Measurements from ENCODE around the gene ACSL6.

Gene ACSL6

DNA sequence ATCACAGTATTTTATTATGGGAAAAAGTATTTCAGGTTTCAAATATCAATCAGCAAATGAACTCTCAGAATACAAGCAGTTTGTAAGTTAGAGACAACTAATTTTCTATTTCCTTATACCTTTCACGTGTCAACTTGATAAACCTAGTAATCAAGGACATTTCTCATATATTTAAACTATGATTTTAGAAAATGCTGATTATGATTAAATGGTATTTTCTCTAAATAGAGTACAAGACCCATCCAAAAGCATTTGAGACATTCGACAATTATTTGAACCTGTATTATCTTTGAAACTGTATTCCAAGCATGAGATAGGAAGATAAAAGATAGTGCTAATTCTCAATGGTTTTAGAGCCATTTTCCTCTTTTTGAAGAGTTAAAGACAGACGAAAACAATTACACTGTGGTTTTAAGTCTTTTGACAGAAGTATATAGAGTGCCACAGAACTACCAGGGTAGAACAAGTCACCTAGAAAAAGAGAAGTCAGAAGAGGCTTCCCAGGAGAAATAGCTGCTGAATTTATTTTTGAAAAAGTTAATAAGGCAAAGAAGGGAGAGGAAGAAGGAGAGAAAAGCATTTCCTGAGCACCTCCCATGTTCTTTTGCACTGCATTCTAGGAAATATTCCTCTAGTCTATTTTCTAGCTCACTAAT lies 71.6 kb downstream of the ACSL6 start:
- Histone ChIP-seq H3K18ac (ENCODE audit: low read depth in 1 of 2, low read length in 2 of 2) (no peak overlapping the region), H3K4ac (ENCODE audit: low read depth in 1 of 2, low read length in 2 of 2) (no peak overlapping the region), H3K23ac (ENCODE audit: low read length in 2 of 2) (no peak overlapping the region), H2AK5ac (ENCODE audit: low read length, severe bottlenecking) (no peak overlapping the region), H4K8ac (ENCODE audit: low read length) (no peak overlapping the region), H3K36me3 (ENCODE audit: control insufficient read depth in 1 of 2, insufficient read depth in 2 of 2, low read depth in 1 of 2, low read length in 2 of 2) (no peaks in the 10 kb centered on the region), H3K27ac (ENCODE audit: low read length, poor library complexity, severe bottlenecking) (no peak overlapping the region), H4K91ac (ENCODE audit: low read length) (no peak overlapping the region), H2AFZ (ENCODE audit: low read depth, low read length) (no peak overlapping the region), H2BK120ac (ENCODE audit: low read depth, low read length) (no peak overlapping the region), H3K4me3 (ENCODE audit: insufficient read depth in 1 of 2, low read depth in 1 of 2, low read length in 2 of 2) (no peak overlapping the region), H2BK5ac (ENCODE audit: low read depth, low read length, poor library complexity, severe bottlenecking) (no peak overlapping the region), H3K14ac (ENCODE audit: low read length in 2 of 2) (no peak overlapping the region), H2BK15ac (ENCODE audit: low read depth, poor library complexity, severe bottlenecking) (no peak overlapping the region), H3K9me3 (ENCODE audit: control insufficient read depth, low read length) (no peaks in the 10 kb centered on the region), H2BK12ac (ENCODE audit: low read length in 2 of 2) (no peak overlapping the region), H3K79me1 (replicated peaks; ENCODE audit: low read length, poor library complexity, severe bottlenecking) (no peaks in the 10 kb centered on the region), H3K9ac (ENCODE audit: low read length) (no peak overlapping the region), H3K4me2 (ENCODE audit: low read length, poor library complexity, severe bottlenecking) (no peak overlapping the region), H3K4me1 (ENCODE audit: control insufficient read depth, insufficient read depth, low read depth, low read length) (no peaks in the 10 kb centered on the region), H3K27me3 (ENCODE audit: control insufficient read depth in 1 of 2, insufficient read depth in 1 of 2, low read length in 2 of 2) (no peaks in the 10 kb centered on the region)
- 87% methylated on average over 1 of the region's 3 CpGs for WGBS
- DNase-seq: no peak

DNA sequence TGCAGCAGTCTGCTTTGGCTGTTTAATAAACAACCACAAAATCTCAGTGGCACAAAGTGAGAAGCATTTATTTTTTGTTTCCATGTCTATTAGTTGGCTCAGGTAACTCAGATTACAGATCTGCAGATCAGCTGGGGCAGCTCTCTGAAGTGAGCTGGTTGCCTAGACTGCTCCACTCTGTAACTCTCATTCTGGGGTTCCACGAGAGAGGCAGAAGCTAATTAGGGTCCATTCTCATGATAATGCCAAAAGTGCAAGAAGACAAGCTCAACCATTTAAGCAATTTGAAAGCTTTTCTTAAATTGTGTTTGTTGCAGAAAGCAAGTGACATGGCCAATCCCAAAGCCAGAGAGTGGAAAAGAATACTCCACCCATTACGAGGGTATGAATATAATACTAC lies 79.2 kb downstream of the ACSL6 start:
- H2BK120ac ChIP-seq (ENCODE audit: low read depth, low read length): no peak overlapping the region
- no peak overlapping the region for H3K27ac ChIP-seq (ENCODE audit: low read length, poor library complexity, severe bottlenecking)
- WGBS: 73% methylated on average over 2 of the region's 2 CpGs
- no peak overlapping the region for H2AFZ ChIP-seq (ENCODE audit: low read depth, low read length)
- no peaks in the 10 kb centered on the region for H3K79me1 ChIP-seq (replicated peaks; ENCODE audit: low read length, poor library complexity, severe bottlenecking)
- H3K4me2 ChIP-seq (ENCODE audit: low read length, poor library complexity, severe bottlenecking): no peak overlapping the region
- H3K36me3 ChIP-seq (ENCODE audit: control insufficient read depth in 1 of 2, insufficient read depth in 2 of 2, low read depth in 1 of 2, low read length in 2 of 2): no peaks in the 10 kb centered on the region
- no peak overlapping the region for H3K23ac ChIP-seq (ENCODE audit: low read length in 2 of 2)
- no peak overlapping the region for H2BK5ac ChIP-seq (ENCODE audit: low read depth, low read length, poor library complexity, severe bottlenecking)
- H3K4me1 ChIP-seq (ENCODE audit: control insufficient read depth, insufficient read depth, low read depth, low read length): no peaks in the 10 kb centered on the region
- no peak overlapping the region for H4K91ac ChIP-seq (ENCODE audit: low read length)
- no peak overlapping the region for H3K4me3 ChIP-seq (ENCODE audit: insufficient read depth in 1 of 2, low read depth in 1 of 2, low read length in 2 of 2)
- no peak overlapping the region for H3K14ac ChIP-seq (ENCODE audit: low read length in 2 of 2)
- no peak overlapping the region for H4K8ac ChIP-seq (ENCODE audit: low read length)
- no peak overlapping the region for H3K4ac ChIP-seq (ENCODE audit: low read depth in 1 of 2, low read length in 2 of 2)
- DNase-seq: no peak
- no peak overlapping the region for H2BK12ac ChIP-seq (ENCODE audit: low read length in 2 of 2)
- H3K27me3 ChIP-seq (ENCODE audit: control insufficient read depth in 1 of 2, insufficient read depth in 1 of 2, low read length in 2 of 2): peaks cover 0 to 5% of the 10 kb centered on the region in 2 experiments
- H3K9ac ChIP-seq (ENCODE audit: low read length): no peak overlapping the region
- peaks cover 36% of the 10 kb centered on the region for H3K9me3 ChIP-seq (ENCODE audit: control insufficient read depth, low read length)
- H2BK15ac ChIP-seq (ENCODE audit: low read depth, poor library complexity, severe bottlenecking): no peak overlapping the region
- H2AK5ac ChIP-seq (ENCODE audit: low read length, severe bottlenecking): no peak overlapping the region
- H3K18ac ChIP-seq (ENCODE audit: low read depth in 1 of 2, low read length in 2 of 2): no peak overlapping the region

DNA sequence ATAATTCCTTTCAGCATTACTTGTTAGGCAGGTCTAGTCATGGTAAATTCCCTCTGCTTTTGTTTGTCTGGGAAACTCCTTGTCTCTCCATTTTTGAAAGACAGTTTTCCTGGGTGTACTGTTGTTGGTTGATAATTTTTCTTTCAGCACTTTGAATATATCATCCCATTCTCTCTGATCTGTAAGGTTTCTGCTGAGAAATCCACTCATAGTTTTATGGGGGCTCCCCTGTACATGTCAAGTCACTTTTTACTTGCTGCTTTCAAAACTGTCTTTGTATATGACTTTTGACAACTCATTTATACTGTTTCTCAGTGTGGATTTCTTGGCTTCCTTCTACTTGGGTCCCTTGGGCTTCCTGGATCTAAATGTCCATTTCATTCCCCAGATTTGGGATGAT lies 82.5 kb downstream of the ACSL6 start:
- Histone ChIP-seq H2BK120ac (ENCODE audit: low read depth, low read length) (no peak overlapping the region), H3K79me1 (replicated peaks; ENCODE audit: low read length, poor library complexity, severe bottlenecking) (no peaks in the 10 kb centered on the region), H3K4me3 (ENCODE audit: insufficient read depth in 1 of 2, low read depth in 1 of 2, low read length in 2 of 2) (no peak overlapping the region), H2AFZ (ENCODE audit: low read depth, low read length) (no peak overlapping the region), H3K4ac (ENCODE audit: low read depth in 1 of 2, low read length in 2 of 2) (no peak overlapping the region), H4K8ac (ENCODE audit: low read length) (no peak overlapping the region), H3K4me2 (ENCODE audit: low read length, poor library complexity, severe bottlenecking) (no peak overlapping the region), H2AK5ac (ENCODE audit: low read length, severe bottlenecking) (no peak overlapping the region), H3K23ac (ENCODE audit: low read length in 2 of 2) (no peak overlapping the region), H2BK5ac (ENCODE audit: low read depth, low read length, poor library complexity, severe bottlenecking) (no peak overlapping the region), H3K14ac (ENCODE audit: low read length in 2 of 2) (no peak overlapping the region), H3K9me3 (ENCODE audit: control insufficient read depth, low read length) (peaks cover 62% of the 10 kb centered on the region), H4K91ac (ENCODE audit: low read length) (no peak overlapping the region), H3K4me1 (ENCODE audit: control insufficient read depth, insufficient read depth, low read depth, low read length) (no peaks in the 10 kb centered on the region), H3K36me3 (ENCODE audit: control insufficient read depth in 1 of 2, insufficient read depth in 2 of 2, low read depth in 1 of 2, low read length in 2 of 2) (no peaks in the 10 kb centered on the region), H2BK12ac (ENCODE audit: low read length in 2 of 2) (no peak overlapping the region), H2BK15ac (ENCODE audit: low read depth, poor library complexity, severe bottlenecking) (no peak overlapping the region), H3K27me3 (ENCODE audit: control insufficient read depth in 1 of 2, insufficient read depth in 1 of 2, low read length in 2 of 2) (peaks cover 0 to 5% of the 10 kb centered on the region in 2 experiments), H3K9ac (ENCODE audit: low read length) (no peak overlapping the region), H3K27ac (ENCODE audit: low read length, poor library complexity, severe bottlenecking) (no peak overlapping the region), H3K18ac (ENCODE audit: low read depth in 1 of 2, low read length in 2 of 2) (no peak overlapping the region)
- DNase-seq: no peak

DNA sequence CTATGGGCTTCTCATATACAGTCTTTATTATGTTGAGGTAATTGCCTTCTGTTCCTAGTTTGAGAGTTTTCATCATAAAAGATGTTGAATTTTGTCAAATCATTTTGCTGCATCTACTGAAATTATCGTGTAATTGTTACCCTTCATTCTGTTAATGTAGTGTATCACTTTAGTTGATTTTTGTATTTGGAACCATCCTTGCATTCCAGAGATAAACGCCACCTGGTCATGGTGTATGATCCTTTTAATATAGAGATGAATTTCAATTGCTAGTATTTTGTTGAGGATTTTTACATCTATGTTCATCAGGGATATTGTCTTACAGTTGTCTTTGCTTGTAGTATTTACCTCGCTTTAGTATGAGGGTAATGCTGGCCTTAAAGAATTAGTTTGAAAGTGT lies 85.3 kb downstream of the ACSL6 start:
- H3K18ac ChIP-seq (ENCODE audit: low read depth in 1 of 2, low read length in 2 of 2): no peak overlapping the region
- H2BK12ac ChIP-seq (ENCODE audit: low read length in 2 of 2): no peak overlapping the region
- no peak overlapping the region for H4K8ac ChIP-seq (ENCODE audit: low read length)
- H3K27ac ChIP-seq (ENCODE audit: low read length, poor library complexity, severe bottlenecking): no peak overlapping the region
- H3K36me3 ChIP-seq (ENCODE audit: control insufficient read depth in 1 of 2, insufficient read depth in 2 of 2, low read depth in 1 of 2, low read length in 2 of 2): no peaks in the 10 kb centered on the region
- H3K23ac ChIP-seq (ENCODE audit: low read length in 2 of 2): no peak overlapping the region
- no peak overlapping the region for H2BK5ac ChIP-seq (ENCODE audit: low read depth, low read length, poor library complexity, severe bottlenecking)
- H3K4me3 ChIP-seq (ENCODE audit: insufficient read depth in 1 of 2, low read depth in 1 of 2, low read length in 2 of 2): no peak overlapping the region
- H3K9ac ChIP-seq (ENCODE audit: low read length): no peak overlapping the region
- H3K27me3 ChIP-seq (ENCODE audit: control insufficient read depth in 1 of 2, insufficient read depth in 1 of 2, low read length in 2 of 2): no peaks in the 10 kb centered on the region
- no peak overlapping the region for H3K14ac ChIP-seq (ENCODE audit: low read length in 2 of 2)
- 89% methylated on average over 3 of the region's 3 CpGs for WGBS
- peaks cover 60% of the 10 kb centered on the region for H3K9me3 ChIP-seq (ENCODE audit: control insufficient read depth, low read length)
- H2BK15ac ChIP-seq (ENCODE audit: low read depth, poor library complexity, severe bottlenecking): no peak overlapping the region
- H3K4me1 ChIP-seq (ENCODE audit: control insufficient read depth, insufficient read depth, low read depth, low read length): no peaks in the 10 kb centered on the region
- H3K79me1 ChIP-seq (replicated peaks; ENCODE audit: low read length, poor library complexity, severe bottlenecking): no peaks in the 10 kb centered on the region
- no peak overlapping the region for H3K4ac ChIP-seq (ENCODE audit: low read depth in 1 of 2, low read length in 2 of 2)
- no peak overlapping the region for H3K4me2 ChIP-seq (ENCODE audit: low read length, poor library complexity, severe bottlenecking)
- H4K91ac ChIP-seq (ENCODE audit: low read length): no peak overlapping the region
- no peak overlapping the region for H2AK5ac ChIP-seq (ENCODE audit: low read length, severe bottlenecking)
- H2AFZ ChIP-seq (ENCODE audit: low read depth, low read length): no peak overlapping the region
- no peak for DNase-seq
- no peak overlapping the region for H2BK120ac ChIP-seq (ENCODE audit: low read depth, low read length)

Measured in mesenchymal stem cell (in vitro differentiated cells and primary cell).